GM21529 (cell line): ENCODE data around the gene FAM180B.
"Not testable (repeated sequence)": the region's sequence is repeated elsewhere in the genome, so short reads cannot be mapped to it uniquely, and the experiment has no call there.

Experiments used
- ATAC-seq: cut with Tn5 transposase; IDR thresholded peaks from one replicate; pipeline ENCODE4 v1.9.1; 2021; ENCODE audit not compliant: unreplicated experiment

Gene FAM180B

GRCh38 chr11:47586098-47586855 is at the start of gene FAM180B:
FAM180B (plus strand) TSS chr11:47586678; CDS start chr11:47586769, 91 bp downstream.
- ATAC-seq, result no peak

- no peak for ATAC-seq
These were observed 49.6 kb upstream of the FAM180B start for GRCh38 chr11:47536915-47537314.

GRCh38 chr11:47538741-47539565 is 47.5 kb upstream of the FAM180B start:
- no peak for ATAC-seq

- no peak for ATAC-seq
These were observed 46.8 kb upstream of the FAM180B start for GRCh38 chr11:47539681-47540039.

GRCh38 chr11:47541070-47541469 is 45.4 kb upstream of the FAM180B start:
- no peak for ATAC-seq

- no peak for ATAC-seq
These were observed 41.2 kb upstream of the FAM180B start for GRCh38 chr11:47545298-47545697.

- not testable (repeated sequence) for ATAC-seq
These were observed 40.2 kb upstream of the FAM180B start for GRCh38 chr11:47546274-47546673.

- no peak for ATAC-seq
These were observed 36.0 kb upstream of the FAM180B start for GRCh38 chr11:47550288-47551047.

GRCh38 chr11:47551086-47551485 is 35.4 kb upstream of the FAM180B start:
- ATAC-seq, result no peak

- ATAC-seq, result peak; percentile 9
These were observed 34.4 kb upstream of the FAM180B start for GRCh38 chr11:47552056-47552565.

DNA sequence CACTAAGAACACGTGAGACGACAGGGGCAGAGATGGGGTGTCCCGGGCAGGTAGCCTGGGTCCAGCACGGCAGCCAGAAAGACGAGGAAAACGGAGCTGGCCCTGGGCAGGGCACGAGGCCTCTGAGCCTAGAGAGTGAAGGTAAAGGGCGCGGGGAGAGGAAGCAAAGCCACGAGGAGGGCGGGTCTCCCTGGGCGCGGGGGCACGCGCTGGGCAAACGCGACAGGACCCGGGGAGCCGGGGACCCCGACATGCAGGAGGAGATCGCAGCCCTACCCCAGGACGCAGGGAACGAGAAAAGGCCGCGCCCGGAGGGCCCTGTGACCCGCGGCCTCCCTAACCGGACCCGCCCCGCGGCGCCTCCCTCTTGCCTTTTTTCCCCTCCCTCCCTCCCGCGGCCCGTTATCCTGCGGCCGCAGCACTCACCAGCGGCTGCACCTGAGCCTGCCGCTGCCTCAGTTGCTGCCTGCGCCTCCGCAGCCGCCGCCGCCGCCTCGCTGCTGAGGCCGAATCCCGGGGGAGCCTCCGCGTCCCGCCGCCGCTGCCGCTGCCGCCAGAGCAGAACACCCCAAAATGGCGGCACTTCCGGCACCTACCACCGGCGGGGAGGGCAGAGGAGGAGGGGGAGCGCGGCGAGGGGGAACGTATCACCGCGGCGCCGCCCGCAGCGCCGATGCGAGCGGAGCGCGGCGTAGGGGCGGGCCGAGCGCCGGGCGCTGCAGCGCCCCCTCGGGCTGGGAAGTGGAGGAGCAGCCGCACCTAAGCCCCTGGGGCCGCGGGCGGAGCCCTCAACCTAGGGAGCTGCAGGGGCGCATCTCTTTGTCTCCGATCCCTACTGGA is 33.7 kb upstream of the FAM180B start, which contains the start of gene CELF1:
Gene CELF1, minus strand, starts transcription at position 567 of the 840 bp plus-strand sequence. CDS start 53,609 bp downstream, outside the sequence.
- ATAC-seq, result peak; percentile 89

DNA sequence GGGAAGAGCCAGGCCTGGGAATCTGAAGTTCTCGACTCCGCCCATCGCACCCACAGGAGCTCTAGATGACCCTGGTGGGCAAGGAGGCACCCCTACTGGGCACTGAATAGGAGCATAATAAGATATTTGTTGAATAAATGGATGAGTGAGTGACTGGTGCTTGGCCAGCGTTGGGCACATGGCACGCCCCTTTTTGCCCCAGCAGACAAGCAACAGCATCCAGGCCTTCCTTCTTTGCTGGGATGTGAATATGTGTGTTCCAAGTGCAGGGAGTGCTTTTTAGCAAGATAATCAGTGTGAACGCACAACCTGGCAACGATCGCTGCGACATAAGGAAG is 33.1 kb upstream of the FAM180B start:
- peak; percentile 32 for ATAC-seq

DNA sequence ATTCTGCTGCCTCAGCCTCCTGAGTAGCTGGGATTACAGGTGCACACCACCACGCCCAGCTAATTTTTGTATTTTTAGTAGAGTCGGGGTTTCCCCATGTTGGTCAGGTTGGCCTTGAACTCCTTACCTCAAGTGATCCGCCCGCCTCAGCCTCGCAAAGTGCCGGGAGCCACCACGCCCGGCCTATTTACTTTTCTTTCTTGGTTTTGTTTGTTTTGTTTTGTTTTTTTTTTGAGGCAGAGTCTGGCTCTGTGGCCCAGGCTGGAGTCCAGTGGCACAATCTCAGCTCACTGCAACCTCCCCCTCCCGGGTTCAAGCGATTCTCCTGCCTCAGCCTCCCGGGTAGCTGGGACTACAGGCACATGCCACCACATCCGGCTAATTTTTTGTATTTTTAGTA is 29.5 kb upstream of the FAM180B start:
- not testable (repeated sequence) for ATAC-seq

- no peak for ATAC-seq
These were observed 27.8 kb upstream of the FAM180B start for GRCh38 chr11:47558695-47559094.

DNA sequence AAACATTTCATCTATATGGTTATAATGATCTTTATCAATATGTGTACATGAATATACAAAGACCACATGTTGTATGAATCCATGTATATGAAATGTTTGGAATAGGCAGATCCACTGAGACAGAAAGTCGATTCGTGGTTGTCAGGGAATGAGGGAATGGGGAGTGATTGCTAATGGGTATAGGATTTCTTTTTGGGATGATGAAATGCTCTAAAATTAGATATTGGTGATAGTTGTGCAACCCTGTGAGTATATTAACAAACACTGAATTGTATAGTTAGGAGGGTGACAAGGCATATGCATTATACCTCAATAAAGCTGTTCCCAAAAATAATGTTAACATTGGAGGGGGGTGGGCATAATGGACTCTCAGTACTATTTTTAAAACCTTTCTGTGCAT is 26.1 kb upstream of the FAM180B start:
- ATAC-seq, result no peak

GRCh38 chr11:47562393-47562792 is 24.1 kb upstream of the FAM180B start:
- not testable (repeated sequence) for ATAC-seq

DNA sequence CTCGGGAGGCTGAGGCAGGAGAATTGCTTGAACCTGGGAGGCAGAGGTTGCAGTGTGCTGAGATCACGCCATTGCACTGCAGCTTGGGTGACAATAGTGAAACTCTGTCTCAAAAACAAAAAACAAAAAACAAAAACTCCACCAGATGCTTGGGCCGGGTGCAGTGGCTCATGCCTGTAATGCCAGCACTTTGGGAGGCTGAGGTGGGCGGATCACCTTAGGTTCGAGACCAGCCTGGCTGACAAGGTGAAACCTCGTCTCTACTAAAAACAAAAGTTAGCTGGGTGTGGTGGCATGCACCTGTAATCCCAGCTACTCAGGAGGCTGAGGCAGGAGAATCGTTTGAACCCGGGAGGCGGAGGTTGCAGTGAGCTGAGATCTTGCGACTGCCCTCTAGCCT is 22.1 kb upstream of the FAM180B start:
- not testable (repeated sequence) for ATAC-seq

- ATAC-seq, result peak; percentile 14
These were observed 21.5 kb upstream of the FAM180B start for GRCh38 chr11:47564933-47565339.

DNA sequence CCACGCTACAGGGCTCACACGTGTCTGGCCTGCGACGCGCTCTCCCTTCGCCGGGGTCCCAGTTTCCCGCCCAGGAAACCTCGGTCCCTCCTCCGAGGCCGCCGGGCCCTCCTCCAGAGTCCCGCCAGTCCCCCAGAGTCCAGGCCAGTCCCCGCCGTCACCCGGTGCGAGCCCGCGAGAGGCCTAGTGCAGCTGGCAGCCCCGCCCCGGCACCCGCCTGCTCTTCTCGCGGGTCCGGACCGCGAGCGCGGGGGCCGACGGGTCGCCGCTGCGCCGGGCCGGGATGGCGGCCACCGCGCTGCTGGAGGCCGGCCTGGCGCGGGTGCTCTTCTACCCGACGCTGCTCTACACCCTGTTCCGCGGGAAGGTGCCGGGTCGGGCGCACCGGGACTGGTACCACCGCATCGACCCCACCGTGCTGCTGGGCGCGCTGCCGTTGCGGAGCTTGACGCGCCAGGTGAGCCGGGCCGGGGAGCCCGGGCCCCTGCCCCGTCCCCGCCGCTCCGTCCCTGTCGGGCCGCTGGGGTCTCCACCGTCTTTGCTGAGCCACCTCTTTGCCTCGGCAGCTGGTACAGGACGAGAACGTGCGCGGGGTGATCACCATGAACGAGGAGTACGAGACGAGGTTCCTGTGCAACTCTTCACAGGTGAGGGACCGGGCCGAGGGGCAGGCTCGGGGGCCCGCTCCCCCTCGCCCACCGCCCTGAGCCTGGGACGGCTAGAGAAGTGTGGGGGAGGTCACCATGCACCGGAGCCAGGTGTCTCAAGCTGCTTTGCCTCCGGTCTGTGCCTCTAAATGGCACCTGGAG is 20.9 kb upstream of the FAM180B start, which contains the start of gene PTPMT1:
Gene PTPMT1, plus strand, starts transcription at position 260 of the 809 bp plus-strand sequence. Its CDS starts 24 bp downstream, at position 284.
- ATAC-seq, result peak; percentile 89
